Activated naive CD4-positive, alpha-beta T cell treated with anti-CD3 and anti-CD28 coated beads, Interleukin-2, amount 50 U/mL, for 24 hours (primary cell): ENCODE results near the gene KCTD19.

Source experiments
- H3K27ac Mint-ChIP-seq: one replicate; pipeline ENCODE4 v1.8.0; 2021; ENCODE audit warnings: mild to moderate bottlenecking, mixed read lengths
- H3K27me3 Mint-ChIP-seq: one replicate; pipeline ENCODE4 v1.8.0; 2021; ENCODE audit warnings: mixed read lengths
- H3K36me3 Mint-ChIP-seq: one replicate; pipeline ENCODE4 v1.8.0; 2021; ENCODE audit warnings: mixed read lengths
- H3K4me1 Mint-ChIP-seq: one replicate; pipeline ENCODE4 v1.8.0; 2021; ENCODE audit warnings: mixed read lengths
- H3K4me3 Mint-ChIP-seq: one replicate; pipeline ENCODE4 v1.8.0; 2021; ENCODE audit warnings: mild to moderate bottlenecking, mixed read lengths
- H3K9me3 Mint-ChIP-seq: one replicate; pipeline ENCODE4 v1.8.0; 2021; ENCODE audit warnings: mixed read lengths

KCTD19 gene

DNA sequence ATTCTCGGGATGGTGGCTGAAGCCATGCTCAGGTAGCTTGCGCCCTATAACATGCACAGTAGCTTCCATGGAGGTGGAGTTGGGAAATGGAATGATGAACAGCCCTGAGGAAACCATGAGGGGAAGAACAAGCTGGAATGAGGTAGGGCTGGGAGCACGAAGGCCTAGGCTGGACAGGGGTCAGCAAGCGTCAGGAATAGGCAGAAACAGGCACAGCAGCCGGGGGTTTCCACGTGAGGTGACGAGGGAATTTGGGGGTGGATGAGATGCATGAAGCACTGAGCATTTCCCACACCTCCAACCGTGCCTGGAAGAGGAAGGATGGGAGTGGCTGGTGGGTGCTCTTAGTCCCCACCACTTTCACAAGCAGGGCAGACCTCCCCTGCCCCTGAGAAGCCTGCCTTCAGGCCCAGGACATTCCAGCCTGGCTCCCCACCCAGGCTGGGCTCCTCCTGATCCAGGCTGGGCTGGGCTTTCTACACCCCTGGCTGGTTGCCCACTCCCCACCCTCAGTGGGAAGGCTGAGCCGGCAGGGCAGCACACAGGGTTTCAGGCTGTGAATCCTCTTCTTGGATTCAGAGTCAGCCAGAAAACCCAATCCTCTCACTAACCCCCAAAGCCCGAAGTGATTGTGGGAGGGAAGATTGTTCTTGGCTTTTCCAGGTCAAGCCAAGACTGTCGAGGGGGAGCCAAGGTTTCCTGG is 25.3 kb downstream of the KCTD19 start:
- Mint-ChIP-seq H3K36me3 (no peaks in the 10 kb centered on the region), H3K27me3 (no peaks in the 10 kb centered on the region), H3K4me1 (no peaks in the 10 kb centered on the region), H3K9me3 (no peaks in the 10 kb centered on the region), H3K4me3 (no peak overlapping the region), H3K27ac (no peak overlapping the region)

DNA sequence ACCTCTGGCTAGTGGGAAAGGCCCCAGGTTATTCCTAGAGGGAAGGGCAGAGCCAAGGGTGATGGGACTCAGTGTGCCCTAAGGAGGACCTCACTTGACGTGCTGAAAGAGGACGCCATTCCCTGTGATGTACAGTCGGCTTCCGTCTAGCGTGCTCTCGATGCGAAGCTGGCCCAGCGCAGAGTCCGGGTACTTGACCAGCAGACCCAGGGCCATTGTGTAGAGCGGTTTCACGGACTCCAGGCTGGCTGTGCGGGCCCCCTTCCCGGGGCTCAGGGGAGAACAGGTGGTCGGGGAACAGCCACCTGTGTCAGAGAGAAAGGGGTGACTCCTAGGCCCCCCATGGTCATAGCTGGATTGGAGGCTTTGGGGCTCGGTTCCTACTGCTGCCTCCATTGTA is 27.3 kb downstream of the KCTD19 start:
- Mint-ChIP-seq H3K4me3 (no peak overlapping the region), H3K36me3 (no peaks in the 10 kb centered on the region), H3K9me3 (no peaks in the 10 kb centered on the region), H3K27ac (no peak overlapping the region), H3K27me3 (no peaks in the 10 kb centered on the region), H3K4me1 (no peaks in the 10 kb centered on the region)

DNA sequence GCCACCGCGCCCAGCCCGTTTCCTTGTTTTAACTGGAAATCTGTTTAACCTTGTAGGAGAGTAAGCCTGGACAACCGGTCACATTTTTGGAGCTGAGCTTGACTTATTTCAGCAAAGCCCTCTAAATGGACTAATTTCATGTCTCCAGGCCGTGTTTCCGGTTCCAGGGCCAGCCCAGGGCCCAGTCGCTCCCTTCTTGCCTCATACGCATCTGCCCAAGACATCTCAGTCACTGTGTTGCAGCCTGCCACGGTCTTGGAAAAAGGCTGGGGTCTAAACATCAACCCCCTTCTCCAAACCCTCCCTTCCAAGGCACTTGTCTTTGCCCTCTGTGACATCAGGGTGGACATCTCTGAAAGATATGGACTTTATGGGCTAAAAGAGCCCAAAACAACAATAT is 28.3 kb downstream of the KCTD19 start:
- no peak overlapping the region for H3K27ac Mint-ChIP-seq
- H3K27me3 Mint-ChIP-seq = no peaks in the 10 kb centered on the region
- no peak overlapping the region for H3K4me3 Mint-ChIP-seq
- H3K36me3 Mint-ChIP-seq = no peaks in the 10 kb centered on the region
- H3K9me3 Mint-ChIP-seq = no peaks in the 10 kb centered on the region
- no peaks in the 10 kb centered on the region for H3K4me1 Mint-ChIP-seq

DNA sequence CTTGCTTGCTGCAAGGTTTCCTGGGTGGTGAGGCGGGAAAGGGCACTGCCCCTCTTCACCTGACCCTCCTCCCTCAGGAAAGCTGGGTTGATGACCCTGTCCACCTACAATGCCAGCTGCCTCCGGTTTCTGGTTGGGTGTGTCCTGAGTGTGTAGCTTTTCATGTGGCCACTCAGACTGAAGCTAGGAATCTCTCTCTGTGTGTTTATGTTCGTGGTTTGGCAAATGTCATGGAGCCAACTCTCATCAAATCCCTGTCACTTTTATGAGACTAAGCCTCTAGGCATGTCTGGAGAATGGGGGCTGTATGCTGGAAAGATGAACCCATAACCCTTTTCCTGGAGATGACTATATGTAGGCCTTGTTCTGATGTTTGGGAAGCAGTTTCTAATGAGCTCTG is 30.1 kb downstream of the KCTD19 start:
- Mint-ChIP-seq H3K27ac (no peak overlapping the region), H3K9me3 (no peaks in the 10 kb centered on the region), H3K27me3 (no peaks in the 10 kb centered on the region), H3K36me3 (no peaks in the 10 kb centered on the region), H3K4me1 (no peaks in the 10 kb centered on the region), H3K4me3 (no peak overlapping the region)

DNA sequence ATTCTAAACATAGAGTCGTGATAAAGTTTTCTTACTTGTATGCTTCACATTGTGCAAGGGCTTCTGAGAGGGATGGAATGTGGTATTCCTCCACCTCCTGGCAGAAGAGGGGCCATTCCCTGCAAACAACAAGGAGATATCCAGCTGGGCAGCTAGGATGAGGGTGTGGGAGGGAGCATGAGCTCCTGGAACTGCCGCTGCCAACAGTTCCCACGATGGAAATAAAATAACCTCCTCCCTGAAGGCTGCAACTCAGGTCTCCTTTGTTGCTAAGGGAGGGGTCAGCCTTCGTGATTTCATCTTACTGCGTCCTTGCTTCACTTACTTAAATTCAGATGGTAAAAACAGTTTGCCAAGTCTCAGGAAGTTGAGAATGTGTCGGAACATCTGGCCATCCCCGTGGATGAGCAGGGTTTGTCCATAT is 31.6 kb downstream of the KCTD19 start:
- no peaks in the 10 kb centered on the region for H3K36me3 Mint-ChIP-seq
- H3K9me3 Mint-ChIP-seq = no peaks in the 10 kb centered on the region
- H3K27me3 Mint-ChIP-seq = no peaks in the 10 kb centered on the region
- H3K4me1 Mint-ChIP-seq = no peaks in the 10 kb centered on the region
- no peak overlapping the region for H3K27ac Mint-ChIP-seq
- no peak overlapping the region for H3K4me3 Mint-ChIP-seq

DNA sequence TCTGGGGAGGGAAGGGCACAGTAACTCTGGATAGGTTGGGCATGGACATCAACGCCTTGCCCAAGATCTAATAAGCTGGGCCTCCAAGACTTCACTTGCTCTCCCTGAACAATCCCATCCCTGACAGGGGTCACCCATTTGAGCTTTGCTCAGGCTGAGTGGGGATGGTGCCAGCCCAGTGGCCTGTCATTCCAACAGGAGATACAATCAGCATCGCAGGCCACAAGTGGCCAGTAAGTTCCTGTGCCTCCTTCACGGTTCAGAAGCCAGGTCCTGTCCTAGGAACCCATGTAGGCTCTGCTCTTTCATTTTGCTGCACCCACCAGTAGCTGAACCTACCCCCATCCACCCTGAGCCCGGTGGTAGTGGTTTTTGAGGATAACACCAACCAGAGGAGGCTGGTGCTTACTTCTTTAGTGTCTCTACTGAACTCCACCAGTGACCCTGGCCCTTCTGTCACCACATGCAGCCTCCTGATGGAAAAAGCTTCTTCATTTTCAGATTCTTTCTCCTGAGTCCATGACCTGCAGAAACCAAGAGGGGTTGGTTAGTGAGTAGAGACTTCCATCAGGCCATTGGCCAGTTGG is 32.3 kb downstream of the KCTD19 start:
- H3K4me3 Mint-ChIP-seq = no peak overlapping the region
- H3K36me3 Mint-ChIP-seq = no peaks in the 10 kb centered on the region
- no peaks in the 10 kb centered on the region for H3K9me3 Mint-ChIP-seq
- H3K27me3 Mint-ChIP-seq = no peaks in the 10 kb centered on the region
- no peak overlapping the region for H3K27ac Mint-ChIP-seq
- no peaks in the 10 kb centered on the region for H3K4me1 Mint-ChIP-seq

DNA sequence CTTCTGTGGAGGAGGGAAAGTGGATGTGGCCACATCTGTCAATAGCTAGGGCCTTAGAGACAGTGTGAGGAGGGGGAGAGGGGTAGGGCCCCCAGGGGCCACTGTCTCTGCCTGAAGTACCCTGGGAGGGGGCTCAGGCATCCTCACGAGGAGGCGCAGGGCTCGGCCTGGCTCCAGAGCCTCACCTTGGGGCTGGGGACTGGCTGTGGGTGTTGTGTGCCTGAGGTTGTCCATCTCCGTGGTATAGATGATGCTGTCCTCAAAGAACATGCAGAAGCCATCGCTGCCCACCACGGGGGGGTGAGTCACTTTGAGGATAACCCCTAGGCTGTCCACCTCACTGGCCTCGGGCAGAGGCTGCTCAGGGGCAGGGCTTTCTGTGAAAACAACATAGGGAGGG is 35.1 kb downstream of the KCTD19 start:
- Mint-ChIP-seq H3K4me3 (no peak overlapping the region), H3K27me3 (no peaks in the 10 kb centered on the region)

DNA sequence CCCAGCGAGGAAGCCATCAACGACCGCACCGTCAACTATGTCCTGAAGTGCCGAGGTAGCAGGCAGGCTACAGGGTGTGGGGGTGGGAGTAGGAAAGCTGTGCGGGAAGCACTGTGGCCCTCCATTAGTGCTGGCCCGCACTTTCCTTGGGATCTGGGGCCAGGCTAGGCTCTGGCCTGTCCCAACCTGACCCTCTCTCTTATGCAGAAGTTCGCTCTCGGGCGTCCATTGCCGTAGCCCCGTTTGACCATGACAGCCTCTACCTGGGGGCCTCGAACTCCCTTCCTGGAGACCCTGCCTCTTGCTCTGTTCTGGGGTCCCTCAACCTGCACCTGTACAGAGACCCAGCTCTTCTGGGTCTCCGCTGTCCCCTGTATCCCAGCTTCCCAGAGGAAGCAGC is 38.6 kb downstream of the KCTD19 start:
- Mint-ChIP-seq H3K4me3 (no peak overlapping the region), H3K27me3 (no peaks in the 10 kb centered on the region), H3K4me1 (no peaks in the 10 kb centered on the region)

More for the DNA sequence above, 35.1 kb downstream of the KCTD19 start:
- Mint-ChIP-seq H3K9me3 (no peaks in the 10 kb centered on the region), H3K36me3 (no peaks in the 10 kb centered on the region), H3K27ac (no peak overlapping the region), H3K4me1 (no peaks in the 10 kb centered on the region)

DNA sequence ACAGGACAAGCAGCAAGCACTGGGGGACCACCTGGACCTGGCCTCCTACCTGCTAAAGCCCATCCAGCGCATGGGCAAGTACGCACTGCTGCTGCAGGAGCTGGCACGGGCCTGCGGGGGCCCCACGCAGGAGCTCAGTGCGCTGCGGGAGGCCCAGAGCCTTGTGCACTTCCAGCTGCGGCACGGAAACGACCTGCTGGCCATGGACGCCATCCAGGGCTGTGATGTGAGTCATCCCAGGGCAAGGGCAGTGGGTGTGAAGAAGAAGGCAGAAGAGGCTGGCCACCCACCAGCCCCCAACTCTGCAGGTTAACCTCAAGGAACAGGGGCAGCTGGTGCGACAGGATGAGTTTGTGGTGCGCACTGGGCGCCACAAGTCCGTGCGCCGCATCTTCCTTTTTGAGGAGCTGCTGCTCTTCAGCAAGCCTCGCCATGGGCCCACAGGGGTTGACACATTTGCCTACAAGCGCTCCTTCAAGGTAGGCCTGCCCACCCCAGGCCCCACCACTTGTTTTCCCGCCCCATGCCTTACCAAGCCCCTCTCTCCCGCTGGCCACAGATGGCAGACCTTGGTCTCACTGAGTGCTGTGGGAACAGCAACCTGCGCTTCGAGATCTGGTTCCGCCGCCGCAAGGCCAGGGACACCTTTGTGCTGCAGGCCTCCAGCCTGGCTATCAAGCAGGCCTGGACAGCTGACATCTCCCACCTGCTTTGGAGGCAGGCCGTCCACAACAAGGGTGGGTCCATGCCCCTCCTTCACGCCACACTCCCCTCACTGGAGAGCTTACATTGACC is 39.9 kb downstream of the KCTD19 start:
- Mint-ChIP-seq H3K9me3 (no peaks in the 10 kb centered on the region), H3K27ac (peak overlapping the region; percentile 46), H3K36me3 (peaks cover 2% of the 10 kb centered on the region), H3K4me1 (no peaks in the 10 kb centered on the region), H3K27me3 (no peaks in the 10 kb centered on the region), H3K4me3 (no peak overlapping the region)

More for the DNA sequence above, 38.6 kb downstream of the KCTD19 start:
- H3K27ac Mint-ChIP-seq = no peak overlapping the region
- no peaks in the 10 kb centered on the region for H3K9me3 Mint-ChIP-seq
- no peaks in the 10 kb centered on the region for H3K36me3 Mint-ChIP-seq

DNA sequence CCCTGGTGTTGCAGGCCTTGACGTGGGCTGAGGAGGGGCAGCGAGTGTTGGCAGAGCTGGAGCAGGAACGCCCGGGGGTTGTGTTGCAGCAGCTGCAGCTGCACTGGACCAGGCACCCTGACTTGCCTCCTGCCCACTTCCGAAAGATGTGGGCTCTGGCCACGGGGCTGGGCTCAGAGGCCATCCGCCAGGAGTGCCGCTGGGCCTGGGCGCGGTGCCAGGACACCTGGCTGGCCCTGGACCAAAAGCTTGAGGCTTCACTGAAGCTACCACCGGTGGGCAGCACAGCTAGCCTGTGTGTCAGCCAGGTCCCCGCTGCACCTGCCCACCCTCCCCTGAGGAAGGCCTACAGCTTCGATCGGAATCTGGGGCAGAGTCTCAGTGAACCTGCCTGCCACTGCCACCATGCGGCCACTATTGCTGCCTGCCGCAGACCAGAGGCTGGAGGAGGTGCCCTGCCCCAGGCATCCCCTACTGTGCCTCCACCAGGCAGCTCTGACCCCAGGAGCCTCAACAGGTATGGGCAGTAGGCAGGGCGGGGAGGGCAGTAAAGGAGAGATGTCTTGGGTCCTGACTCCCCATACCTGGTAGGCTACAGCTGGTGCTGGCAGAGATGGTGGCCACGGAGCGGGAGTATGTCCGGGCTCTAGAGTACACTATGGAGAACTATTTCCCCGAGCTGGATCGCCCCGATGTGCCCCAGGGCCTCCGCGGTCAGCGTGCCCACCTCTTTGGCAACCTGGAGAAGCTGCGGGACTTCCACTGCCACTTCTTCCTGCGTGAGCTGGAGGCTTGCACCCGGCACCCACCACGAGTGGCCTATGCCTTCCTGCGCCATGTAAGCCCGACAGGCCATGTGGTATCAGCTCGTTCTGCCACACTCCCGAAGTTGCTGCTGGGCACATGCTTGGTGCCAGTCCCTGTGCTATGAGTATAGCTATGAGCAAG is 41.6 kb downstream of the KCTD19 start:
- Mint-ChIP-seq H3K27me3 (no peaks in the 10 kb centered on the region), H3K4me3 (no peak overlapping the region), H3K9me3 (no peaks in the 10 kb centered on the region), H3K27ac (no peak overlapping the region), H3K36me3 (peaks cover 2% of the 10 kb centered on the region), H3K4me1 (no peaks in the 10 kb centered on the region)

DNA sequence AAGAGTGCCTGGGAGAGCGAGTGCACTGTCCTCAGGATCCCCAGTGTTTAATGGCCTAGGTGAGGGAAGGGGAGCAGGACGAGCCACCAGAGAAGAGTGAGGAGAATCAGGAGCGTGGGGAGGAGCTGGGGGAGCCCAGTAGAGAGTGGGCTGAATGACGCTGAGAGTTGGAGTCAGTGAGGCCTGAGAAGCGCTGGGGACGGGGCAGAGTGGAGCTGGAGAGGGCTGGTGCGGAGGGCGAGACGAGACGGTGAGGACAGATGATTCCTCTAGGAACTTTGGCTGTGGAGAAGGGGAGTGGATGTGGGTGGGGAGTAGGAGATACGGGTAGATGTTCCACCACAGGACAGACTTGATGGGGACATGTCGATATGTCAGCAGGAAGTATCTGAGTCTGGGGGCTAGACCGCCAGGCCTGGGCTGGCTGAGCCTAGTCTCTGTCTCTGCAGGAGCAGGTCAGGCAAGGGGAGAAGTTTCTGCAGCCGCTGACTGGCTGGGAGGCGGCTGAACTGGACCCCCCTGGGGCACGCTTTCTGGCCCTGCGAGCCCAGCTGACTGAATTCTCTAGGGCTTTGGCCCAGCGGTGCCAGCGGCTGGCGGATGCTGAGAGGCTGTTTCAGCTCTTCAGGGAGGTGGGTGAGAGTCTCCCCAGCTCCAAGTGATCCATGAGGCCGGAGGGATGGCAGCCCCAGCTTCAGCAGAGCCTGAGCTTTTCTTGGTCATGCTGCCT is 42.5 kb downstream of the KCTD19 start:
- Mint-ChIP-seq H3K27ac (no peak overlapping the region), H3K9me3 (no peaks in the 10 kb centered on the region), H3K36me3 (peaks cover 2% of the 10 kb centered on the region), H3K4me1 (no peaks in the 10 kb centered on the region), H3K27me3 (no peaks in the 10 kb centered on the region), H3K4me3 (no peak overlapping the region)

DNA sequence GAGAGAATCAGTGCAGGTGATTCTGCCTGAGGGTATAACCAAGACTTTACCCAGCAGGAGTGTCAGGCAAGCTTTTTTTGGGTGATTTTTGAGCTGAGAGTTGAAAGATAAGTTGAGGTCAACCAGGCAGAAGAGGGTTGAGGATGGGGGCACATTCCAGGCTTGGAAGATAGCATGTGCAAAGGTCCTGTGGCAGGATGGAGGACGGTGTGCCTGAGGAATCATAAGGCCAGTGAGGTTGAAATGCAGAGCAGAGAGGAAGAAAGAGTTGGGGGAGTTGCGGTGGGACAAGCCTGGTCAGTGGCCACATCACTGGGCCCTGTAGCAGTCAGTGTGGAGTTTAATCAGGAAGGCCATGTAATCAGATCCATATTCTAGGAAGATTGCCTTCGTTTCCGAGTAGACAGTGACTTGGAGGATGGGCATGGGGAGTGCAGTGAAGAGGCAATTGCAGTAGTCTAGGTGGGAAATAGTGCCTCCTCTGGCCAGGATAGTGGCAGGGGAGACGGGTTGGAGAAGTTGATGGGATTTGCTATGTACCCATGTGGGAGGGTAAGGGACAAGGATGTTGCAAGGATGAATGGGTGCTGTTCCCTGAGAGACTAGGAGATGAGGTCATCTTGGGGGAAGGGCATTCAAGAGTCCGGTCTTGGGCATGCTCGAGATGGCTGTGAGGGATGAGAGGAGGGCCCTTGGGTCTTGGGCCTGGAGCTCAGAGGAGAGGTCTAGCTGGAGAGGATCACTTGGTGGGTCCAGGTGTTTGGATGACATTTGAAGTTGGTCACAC is 43.3 kb downstream of the KCTD19 start:
- no peaks in the 10 kb centered on the region for H3K27me3 Mint-ChIP-seq
- H3K36me3 Mint-ChIP-seq = peaks cover 2% of the 10 kb centered on the region
- H3K9me3 Mint-ChIP-seq = no peaks in the 10 kb centered on the region
- H3K4me3 Mint-ChIP-seq = no peak overlapping the region
- no peaks in the 10 kb centered on the region for H3K4me1 Mint-ChIP-seq
- no peak overlapping the region for H3K27ac Mint-ChIP-seq

DNA sequence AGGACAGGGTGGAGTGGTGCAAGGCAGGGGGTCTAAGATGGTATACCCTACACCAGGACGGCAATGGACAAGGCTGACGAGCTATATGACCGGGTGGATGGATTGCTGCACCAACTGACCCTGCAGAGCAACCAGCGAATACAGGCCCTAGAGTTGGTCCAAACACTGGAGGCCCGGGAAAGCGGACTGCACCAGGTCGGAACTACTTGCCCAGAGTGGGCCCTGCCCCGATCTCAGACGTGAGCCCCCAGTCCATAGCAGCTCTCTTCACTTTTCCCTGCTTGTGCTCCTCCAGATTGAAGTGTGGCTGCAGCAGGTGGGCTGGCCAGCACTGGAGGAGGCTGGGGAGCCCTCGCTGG is 44.1 kb downstream of the KCTD19 start:
- no peak overlapping the region for H3K4me3 Mint-ChIP-seq

More for the DNA sequence above, 44.1 kb downstream of the KCTD19 start:
- H3K27me3 Mint-ChIP-seq = no peaks in the 10 kb centered on the region
- peaks cover 2% of the 10 kb centered on the region for H3K4me1 Mint-ChIP-seq
- H3K27ac Mint-ChIP-seq = no peak overlapping the region
- H3K9me3 Mint-ChIP-seq = no peaks in the 10 kb centered on the region
- peaks cover 2% of the 10 kb centered on the region for H3K36me3 Mint-ChIP-seq
